HepG2 (cell line): ENCODE data around the gene AMZ1. TPM values are rescaled to one million over a fixed set of nuclear protein-coding genes. Genes with fewer than 3 reads are reported as not detected.
A peak's percentile ranks its signal among the peaks of the same experiment; 100 is the strongest.

Experiments used
- CENPX ChIP-seq: sonication (generic); formaldehyde crosslinking; IDR thresholded peaks from 2 replicates; pipeline ENCODE4 v1.9.0; 2021; ENCODE audit warnings: mild to moderate bottlenecking, missing genetic modification reagents, moderate library complexity
- CREB3 ChIP-seq: sonication (generic); formaldehyde crosslinking; IDR thresholded peaks from 2 replicates; pipeline ENCODE4 v1.5.0; 2020; ENCODE audit warnings: missing genetic modification reagents
- HDAC1 ChIP-seq: sonication (generic); formaldehyde crosslinking; IDR thresholded peaks from 2 replicates; pipeline ENCODE4 v1.5.1; 2020; ENCODE audit warnings: mild to moderate bottlenecking, missing genetic modification reagents
- HMGXB3 ChIP-seq: sonication (generic); formaldehyde crosslinking; IDR thresholded peaks from 2 replicates; pipeline ENCODE4 v1.4.0; 2020; ENCODE audit warnings: missing genetic modification reagents, borderline replicate concordance
- HNF4G ChIP-seq, 2 experiments: sonication (generic) in 1 of 2; formaldehyde crosslinking in 1 of 2; IDR thresholded peaks; 2 replicates each; pipeline versions ENCODE4 v1.4.0 to v1.6.1; 2011 to 2020; ENCODE audit warnings: borderline replicate concordance in 2 of 2, low read depth in 2 of 2, mild to moderate bottlenecking in 2 of 2, low read length in 1 of 2, missing genetic modification reagents in 1 of 2, moderate library complexity in 1 of 2
- MXD4 ChIP-seq: IDR thresholded peaks from 2 replicates; pipeline ENCODE4 v1.6.1; 2016; ENCODE audit warnings: mild to moderate bottlenecking, missing biosample characterization, missing genetic modification reagents
- PHB2 ChIP-seq: fragments of 450-650 bp; IDR thresholded peaks from 2 replicates; pipeline ENCODE4 v1.6.1; 2018; ENCODE audit not compliant: partially characterized antibody
- PLSCR1 ChIP-seq: sonication (generic); formaldehyde crosslinking; IDR thresholded peaks from 2 replicates; pipeline ENCODE4 v1.5.0; 2020; ENCODE audit warnings: missing genetic modification reagents, mild to moderate bottlenecking, borderline replicate concordance
- TEAD3 ChIP-seq: optimal IDR thresholded peaks from 2 replicates; pipeline ENCODE3; 2016; ENCODE audit warnings: borderline replicate concordance
- ZNF234 ChIP-seq: sonication (generic); formaldehyde crosslinking; conservative IDR thresholded peaks from 2 replicates; pipeline ENCODE4 v1.5.1; 2020; ENCODE audit warnings: mild to moderate bottlenecking, missing genetic modification reagents
- ZNF3 ChIP-seq: IDR thresholded peaks from 2 replicates; pipeline ENCODE4 v1.7.0; 2017; ENCODE audit warnings: inconsistent platforms
- ZNF350 ChIP-seq: sonication (generic); formaldehyde crosslinking; IDR thresholded peaks from 2 replicates; pipeline ENCODE4 v1.4.0; 2020; ENCODE audit warnings: mild to moderate bottlenecking, low read depth, missing genetic modification reagents, borderline replicate concordance
- ZNF777 ChIP-seq: sonication (generic); formaldehyde crosslinking; IDR thresholded peaks from 2 replicates; pipeline ENCODE4 v1.4.0; 2020; ENCODE audit warnings: missing genetic modification reagents
- ZSCAN9 ChIP-seq: IDR thresholded peaks from 2 replicates; pipeline ENCODE4 v1.6.1; 2016; ENCODE audit warnings: borderline replicate concordance
- polyA plus RNA-seq, 8 experiments: library from polyadenylated mRNA; depleted of rRNA in 3 of 8; stranded (reverse) in 7 of 8; unstranded in 1 of 8; fragments of >200 nt; fragmentation: Illumina TruSeq in 4 of 8; extraction: Trizol in 4 of 8; gene quantifications; 2 replicates each; pipeline versions ENCODE4 v1.2.1 to v1.2.3, GENCODE V29; 2011 to 2016; ENCODE audit warnings: low read depth in 4 of 8, missing spikeins in 1 of 8, mixed read lengths in 1 of 8; ENCODE audit not compliant: insufficient read depth in 1 of 8
- total RNA-seq, 5 experiments: library from RNA; depleted of rRNA; stranded (reverse); fragments of >200 nt; fragmentation: Illumina TruSeq; extraction: Trizol; gene quantifications; 2 replicates each; pipeline ENCODE4 v1.2.3, GENCODE V29; 2016; ENCODE audit warnings: low read depth in 1 of 5
- TF ChIP-seq, protein P1 (sequence below): sonication (generic); formaldehyde crosslinking; IDR thresholded peaks from 2 replicates; pipeline ENCODE4 v1.4.0; 2020; ENCODE audit warnings: missing genetic modification reagents, borderline replicate concordance
- TF ChIP-seq, protein P2 (sequence below): sonication (generic); formaldehyde crosslinking; IDR thresholded peaks from 2 replicates; pipeline ENCODE4 v1.5.0; 2020; ENCODE audit warnings: mild to moderate bottlenecking, missing genetic modification reagents, borderline replicate concordance

Gene AMZ1
- total and polyA plus RNA-seq, 2 of the 13 experiments (the other 11 are each of a cell fraction or from before 2014, with no cell fraction given): 0.03 TPM; not detected in 1

DNA sequence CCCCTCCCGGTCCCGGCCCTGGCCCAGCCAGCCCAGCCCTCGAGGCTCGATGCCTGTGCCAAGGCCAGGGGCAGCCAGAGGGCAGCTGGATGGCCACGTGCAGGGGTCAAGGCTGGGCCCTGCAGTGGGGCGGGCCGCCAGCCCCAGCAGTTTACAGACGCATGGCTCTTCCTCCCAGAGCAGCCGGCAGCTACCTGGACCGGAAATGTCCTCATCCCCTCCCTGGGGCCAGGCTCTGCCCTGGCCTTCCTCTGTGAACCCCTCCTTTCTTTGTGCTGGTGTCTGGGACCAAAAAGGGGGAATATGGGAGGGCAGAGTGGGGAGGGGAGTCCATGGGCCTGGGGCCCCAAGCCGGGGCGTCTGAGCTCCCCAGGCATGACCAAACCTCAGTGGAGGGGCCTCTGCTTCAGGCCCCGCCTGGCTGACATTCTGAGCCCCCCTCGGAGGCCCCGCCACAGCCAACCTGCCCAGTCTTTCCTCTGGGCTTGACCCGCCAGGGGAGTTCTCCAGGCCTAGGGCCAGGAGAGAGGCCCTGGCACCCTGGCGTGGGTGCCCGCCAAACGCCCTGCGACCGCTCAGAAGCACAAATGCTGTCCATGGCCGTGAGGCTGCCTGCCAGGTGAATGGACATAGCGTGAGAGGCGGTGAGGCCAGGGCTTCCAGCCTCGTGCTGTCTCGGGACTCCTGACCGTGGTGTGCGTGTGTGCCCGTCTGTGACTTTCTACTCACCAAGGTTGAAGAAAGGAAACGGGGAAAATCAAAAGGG is 24.7 kb upstream of the AMZ1 start (continued):
- peak; percentile 84 for TF ChIP-seq HMGXB3 (CRISPR knock-in tag)
- TF ChIP-seq, protein P1, sequence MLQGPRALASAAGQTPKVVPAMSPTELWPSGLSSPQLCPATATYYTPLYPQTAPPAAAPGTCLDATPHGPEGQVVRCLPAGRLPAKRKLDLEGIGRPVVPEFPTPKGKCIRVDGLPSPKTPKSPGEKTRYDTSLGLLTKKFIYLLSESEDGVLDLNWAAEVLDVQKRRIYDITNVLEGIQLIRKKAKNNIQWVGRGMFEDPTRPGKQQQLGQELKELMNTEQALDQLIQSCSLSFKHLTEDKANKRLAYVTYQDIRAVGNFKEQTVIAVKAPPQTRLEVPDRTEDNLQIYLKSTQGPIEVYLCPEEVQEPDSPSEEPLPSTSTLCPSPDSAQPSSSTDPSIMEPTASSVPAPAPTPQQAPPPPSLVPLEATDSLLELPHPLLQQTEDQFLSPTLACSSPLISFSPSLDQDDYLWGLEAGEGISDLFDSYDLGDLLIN (CRISPR knock-in tag): no peak
- peak; percentile 97 for TF ChIP-seq ZNF350 (CRISPR knock-in tag)
- TF ChIP-seq ZNF777 (CRISPR knock-in tag): peak; percentile 76
- TF ChIP-seq, protein P2, sequence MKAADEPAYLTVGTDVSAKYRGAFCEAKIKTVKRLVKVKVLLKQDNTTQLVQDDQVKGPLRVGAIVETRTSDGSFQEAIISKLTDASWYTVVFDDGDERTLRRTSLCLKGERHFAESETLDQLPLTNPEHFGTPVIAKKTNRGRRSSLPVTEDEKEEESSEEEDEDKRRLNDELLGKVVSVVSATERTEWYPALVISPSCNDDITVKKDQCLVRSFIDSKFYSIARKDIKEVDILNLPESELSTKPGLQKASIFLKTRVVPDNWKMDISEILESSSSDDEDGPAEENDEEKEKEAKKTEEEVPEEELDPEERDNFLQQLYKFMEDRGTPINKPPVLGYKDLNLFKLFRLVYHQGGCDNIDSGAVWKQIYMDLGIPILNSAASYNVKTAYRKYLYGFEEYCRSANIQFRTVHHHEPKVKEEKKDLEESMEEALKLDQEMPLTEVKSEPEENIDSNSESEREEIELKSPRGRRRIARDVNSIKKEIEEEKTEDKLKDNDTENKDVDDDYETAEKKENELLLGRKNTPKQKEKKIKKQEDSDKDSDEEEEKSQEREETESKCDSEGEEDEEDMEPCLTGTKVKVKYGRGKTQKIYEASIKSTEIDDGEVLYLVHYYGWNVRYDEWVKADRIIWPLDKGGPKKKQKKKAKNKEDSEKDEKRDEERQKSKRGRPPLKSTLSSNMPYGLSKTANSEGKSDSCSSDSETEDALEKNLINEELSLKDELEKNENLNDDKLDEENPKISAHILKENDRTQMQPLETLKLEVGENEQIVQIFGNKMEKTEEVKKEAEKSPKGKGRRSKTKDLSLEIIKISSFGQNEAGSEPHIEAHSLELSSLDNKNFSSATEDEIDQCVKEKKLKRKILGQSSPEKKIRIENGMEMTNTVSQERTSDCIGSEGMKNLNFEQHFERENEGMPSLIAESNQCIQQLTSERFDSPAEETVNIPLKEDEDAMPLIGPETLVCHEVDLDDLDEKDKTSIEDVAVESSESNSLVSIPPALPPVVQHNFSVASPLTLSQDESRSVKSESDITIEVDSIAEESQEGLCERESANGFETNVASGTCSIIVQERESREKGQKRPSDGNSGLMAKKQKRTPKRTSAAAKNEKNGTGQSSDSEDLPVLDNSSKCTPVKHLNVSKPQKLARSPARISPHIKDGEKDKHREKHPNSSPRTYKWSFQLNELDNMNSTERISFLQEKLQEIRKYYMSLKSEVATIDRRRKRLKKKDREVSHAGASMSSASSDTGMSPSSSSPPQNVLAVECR (CRISPR knock-in tag): peak; percentile 76; the same call in 1 of the 2 replicates
- TF ChIP-seq HNF4G (IDR thresholded peaks at IDR 0.05; ENCODE audit: borderline replicate concordance, low read depth, low read length): peak; percentile 13; the same call in 1 of the 2 replicates
- peak; percentile 74 for TF ChIP-seq HNF4G (CRISPR knock-in tag; IDR thresholded peaks at IDR 0.05; ENCODE audit: borderline replicate concordance, low read depth)
- no peak for TF ChIP-seq ZNF234 (CRISPR knock-in tag)
- TF ChIP-seq TEAD3 (CRISPR knock-in tag): peak; percentile 83
- peak; percentile 92 for TF ChIP-seq HDAC1 (CRISPR knock-in tag)
- TF ChIP-seq ZSCAN9 (CRISPR knock-in tag): peak; percentile 71; the same call in 1 of the 2 replicates
- TF ChIP-seq CREB3 (CRISPR knock-in tag): no peak; the same call in 1 of the 2 replicates
- peak; percentile 96 for TF ChIP-seq MXD4 (CRISPR knock-in tag)
- no peak for TF ChIP-seq ZNF3 (CRISPR knock-in tag)
- no peak for TF ChIP-seq CENPX (CRISPR knock-in tag)
- TF ChIP-seq PHB2: no peak
- peak; percentile 93; the same call in 1 of the 2 replicates for TF ChIP-seq PLSCR1 (CRISPR knock-in tag)
